22Rv1 (cell line): ENCODE measurements around the gene PLXNB2.

Source experiments
- ZFX ChIP-seq: fragments of 450-650 bp; IDR thresholded peaks from 2 replicates; pipeline ENCODE4 v1.6.1; 2017; ENCODE audit warnings: antibody characterized with exemption, borderline replicate concordance
- TF ChIP-seq, protein P1 (sequence below): fragments of 450-650 bp; IDR thresholded peaks from 2 replicates; pipeline ENCODE4 v1.5.1; 2017; ENCODE audit warnings: mild to moderate bottlenecking

DNA sequence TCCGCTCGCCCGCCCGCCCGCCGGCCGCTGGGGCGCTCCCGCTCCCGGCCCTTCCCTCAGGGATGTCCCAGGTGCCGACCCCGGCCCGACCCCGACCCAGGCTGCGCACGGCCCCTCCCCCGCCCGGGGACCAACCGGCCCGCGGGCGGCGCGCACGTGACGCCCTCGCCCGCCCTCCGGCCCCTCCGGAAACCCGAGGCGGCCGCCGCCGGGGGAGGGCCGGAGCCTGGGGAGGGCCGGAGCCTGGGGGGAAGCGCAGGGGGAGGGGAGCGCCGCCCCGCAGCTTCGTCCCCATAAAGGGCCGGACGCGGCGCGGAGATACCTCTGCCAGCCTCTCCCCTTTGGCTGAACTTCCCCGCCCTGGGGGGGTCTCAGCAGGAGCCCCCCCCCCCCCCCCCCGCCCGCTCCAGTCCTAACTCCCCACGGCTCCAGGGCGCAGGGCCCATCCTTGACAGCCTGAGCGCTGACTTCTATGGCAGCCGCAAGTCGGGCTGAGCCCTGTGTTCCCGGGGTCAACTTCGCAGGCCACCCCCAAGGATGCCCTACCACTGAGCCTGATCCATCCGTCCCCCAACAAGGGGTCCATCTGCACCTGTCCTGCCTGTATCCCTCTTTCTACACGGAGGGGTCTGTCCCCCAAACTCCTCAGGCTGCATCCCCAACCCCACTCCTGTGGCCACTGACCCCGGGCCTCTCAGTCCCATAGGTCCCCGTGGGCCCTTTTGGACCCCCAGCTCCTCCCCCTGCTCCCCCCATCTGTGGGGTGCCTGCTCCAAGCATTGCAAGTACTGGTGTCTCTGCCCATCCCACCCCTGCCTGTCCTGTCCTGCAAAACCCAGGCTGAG, 45.6 kb downstream of the PLXNB2 start, which contains the start of gene MAPK12:
- TF ChIP-seq, protein P1, sequence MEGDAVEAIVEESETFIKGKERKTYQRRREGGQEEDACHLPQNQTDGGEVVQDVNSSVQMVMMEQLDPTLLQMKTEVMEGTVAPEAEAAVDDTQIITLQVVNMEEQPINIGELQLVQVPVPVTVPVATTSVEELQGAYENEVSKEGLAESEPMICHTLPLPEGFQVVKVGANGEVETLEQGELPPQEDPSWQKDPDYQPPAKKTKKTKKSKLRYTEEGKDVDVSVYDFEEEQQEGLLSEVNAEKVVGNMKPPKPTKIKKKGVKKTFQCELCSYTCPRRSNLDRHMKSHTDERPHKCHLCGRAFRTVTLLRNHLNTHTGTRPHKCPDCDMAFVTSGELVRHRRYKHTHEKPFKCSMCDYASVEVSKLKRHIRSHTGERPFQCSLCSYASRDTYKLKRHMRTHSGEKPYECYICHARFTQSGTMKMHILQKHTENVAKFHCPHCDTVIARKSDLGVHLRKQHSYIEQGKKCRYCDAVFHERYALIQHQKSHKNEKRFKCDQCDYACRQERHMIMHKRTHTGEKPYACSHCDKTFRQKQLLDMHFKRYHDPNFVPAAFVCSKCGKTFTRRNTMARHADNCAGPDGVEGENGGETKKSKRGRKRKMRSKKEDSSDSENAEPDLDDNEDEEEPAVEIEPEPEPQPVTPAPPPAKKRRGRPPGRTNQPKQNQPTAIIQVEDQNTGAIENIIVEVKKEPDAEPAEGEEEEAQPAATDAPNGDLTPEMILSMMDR: no peak
- no peak for TF ChIP-seq ZFX
